Thyroid gland (tissue), 4 donors: ENCODE data around the gene BACE1-AS.

ENCODE experiments used
- POLR2A ChIP-seq, 2 donors: fragments of 450-650 bp; IDR thresholded peaks; one replicate each; pipeline ENCODE4 v1.6.1; 2017; ENCODE audit warnings: antibody characterized with exemption in 2 of 2, mild to moderate bottlenecking in 2 of 2, moderate library complexity in 1 of 2
- TF ChIP-seq, protein P1 (sequence below), 6 experiments: fragments of 200-600 bp in 3 of 6; fragments of 450-650 bp in 3 of 6; sonication (generic) in 3 of 6; IDR thresholded peaks; one replicate each; pipeline ENCODE4 v1.5.1; 2016 to 2019; ENCODE audit warnings: antibody characterized with exemption in 6 of 6, mild to moderate bottlenecking in 2 of 6, inconsistent platforms in 1 of 6, moderate library complexity in 1 of 6

DNA sequence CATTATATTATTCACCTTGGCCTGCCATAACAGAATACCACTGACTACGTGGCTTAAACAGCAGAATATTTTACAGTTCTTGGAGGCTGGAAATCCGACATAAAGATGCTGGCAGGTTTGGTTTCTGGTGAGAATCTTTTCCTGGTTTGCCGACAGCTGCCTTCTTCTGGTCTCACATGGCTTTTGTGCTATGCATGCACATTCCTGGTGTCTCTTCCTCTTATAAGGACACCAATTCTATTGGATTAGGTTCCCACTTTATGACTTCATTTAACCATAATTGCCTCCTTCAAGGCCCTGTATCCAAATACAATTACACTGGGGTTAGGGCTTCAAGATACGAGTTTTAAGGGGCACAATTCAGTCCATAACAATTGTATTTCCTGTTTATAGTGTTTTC lies 41.6 kb upstream of the BACE1-AS start:
- TF ChIP-seq, protein P1, sequence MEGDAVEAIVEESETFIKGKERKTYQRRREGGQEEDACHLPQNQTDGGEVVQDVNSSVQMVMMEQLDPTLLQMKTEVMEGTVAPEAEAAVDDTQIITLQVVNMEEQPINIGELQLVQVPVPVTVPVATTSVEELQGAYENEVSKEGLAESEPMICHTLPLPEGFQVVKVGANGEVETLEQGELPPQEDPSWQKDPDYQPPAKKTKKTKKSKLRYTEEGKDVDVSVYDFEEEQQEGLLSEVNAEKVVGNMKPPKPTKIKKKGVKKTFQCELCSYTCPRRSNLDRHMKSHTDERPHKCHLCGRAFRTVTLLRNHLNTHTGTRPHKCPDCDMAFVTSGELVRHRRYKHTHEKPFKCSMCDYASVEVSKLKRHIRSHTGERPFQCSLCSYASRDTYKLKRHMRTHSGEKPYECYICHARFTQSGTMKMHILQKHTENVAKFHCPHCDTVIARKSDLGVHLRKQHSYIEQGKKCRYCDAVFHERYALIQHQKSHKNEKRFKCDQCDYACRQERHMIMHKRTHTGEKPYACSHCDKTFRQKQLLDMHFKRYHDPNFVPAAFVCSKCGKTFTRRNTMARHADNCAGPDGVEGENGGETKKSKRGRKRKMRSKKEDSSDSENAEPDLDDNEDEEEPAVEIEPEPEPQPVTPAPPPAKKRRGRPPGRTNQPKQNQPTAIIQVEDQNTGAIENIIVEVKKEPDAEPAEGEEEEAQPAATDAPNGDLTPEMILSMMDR (IDR thresholded peaks at IDR 0.05), result no peak
- TF ChIP-seq POLR2A (IDR thresholded peaks at IDR 0.05), result no peak
